A673 (cell line): ENCODE measurements around the gene PRKCB. TPM values are rescaled to one million over a fixed set of nuclear protein-coding genes. Genes with fewer than 3 reads are reported as not detected.

Source experiments
- BruUV-seq: library from RNA; stranded (reverse); fragments of 400-500 nt; replicated peaks from 2 replicates; lab custom pipeline; 2021; lab: Mats Ljungman, UMichigan
- CTCF ChIA-PET: fragments of 300-600 bp; sonication (Branson Sonifier 250); formaldehyde crosslinking; loops from one replicate; lab custom pipeline; 2022; ENCODE audit warnings: antibody characterized with exemption; lab: Charles Lee
- POLR2A ChIA-PET: fragments of 300-600 bp; sonication (Branson Sonifier 250); formaldehyde crosslinking; loops from one replicate; lab custom pipeline; 2022; ENCODE audit warnings: antibody characterized with exemption; ENCODE audit not compliant: low non-redundant PET; lab: Charles Lee
- DNase-seq: peaks from one replicate; pipeline ENCODE4 v3.0.0-alpha.2; 2015; ENCODE audit warnings: low spot score
- H3K27ac ChIP-seq: fragments of 200-600 bp; sonication (generic); 2 replicates; pipeline ENCODE4 v1.5.1; 2016; ENCODE audit warnings: mixed run types, low read depth, mild to moderate bottlenecking, mixed read lengths, antibody characterized with exemption, low read length; ENCODE audit not compliant: poor library complexity, severe bottlenecking
- H3K27me3 ChIP-seq: fragments of 200-600 bp; sonication (generic); replicated peaks from 2 replicates; pipeline ENCODE4 v1.6.1; 2017; ENCODE audit warnings: mixed run types, low read depth, mild to moderate bottlenecking, mixed read lengths, antibody characterized with exemption, low read length; ENCODE audit not compliant: insufficient read depth, poor library complexity
- H3K36me3 ChIP-seq: fragments of 200-600 bp; sonication (generic); 2 replicates; pipeline ENCODE4 v1.6.1; 2016; ENCODE audit warnings: mixed run types, mild to moderate bottlenecking, mixed read lengths, antibody characterized with exemption, low read length; ENCODE audit not compliant: insufficient read depth, poor library complexity, severe bottlenecking
- H3K4me1 ChIP-seq: fragments of 200-600 bp; sonication (generic); 2 replicates; pipeline ENCODE4 v1.6.1; 2017; ENCODE audit warnings: mixed run types, mild to moderate bottlenecking, mixed read lengths, antibody characterized with exemption, low read length; ENCODE audit not compliant: insufficient read depth, poor library complexity, severe bottlenecking
- H3K4me3 ChIP-seq: fragments of 200-600 bp; sonication (generic); 2 replicates; pipeline ENCODE4 v1.5.1; 2016; ENCODE audit warnings: low read depth, mixed run types, mild to moderate bottlenecking, mixed read lengths, low read length; ENCODE audit not compliant: poor library complexity, severe bottlenecking
- H3K9me3 ChIP-seq: fragments of 200-600 bp; sonication (generic); 2 replicates; pipeline ENCODE4 v1.6.1; 2016; ENCODE audit warnings: mixed run types, low read depth, mild to moderate bottlenecking, mixed read lengths, antibody characterized with exemption, low read length; ENCODE audit not compliant: poor library complexity, severe bottlenecking
- EZH2 ChIP-seq: fragments of 200-600 bp; sonication (generic); IDR thresholded peaks from 2 replicates; pipeline ENCODE4 v1.6.1; 2017; ENCODE audit warnings: borderline replicate concordance, low read depth, mild to moderate bottlenecking, mixed read lengths, antibody characterized with exemption, low read length; ENCODE audit not compliant: poor library complexity, severe bottlenecking
- intact Hi-C: fragments of 100-400 bp; cut with micrococcal nuclease; formaldehyde crosslinking; loops from one replicate; pipeline ENCODE4 v1.10.0; 2022; ENCODE audit not compliant: unreplicated experiment
- total RNA-seq: library from RNA; stranded (reverse); gene quantifications from 2 replicates; pipeline ENCODE4 v1.2.3, GENCODE V29; 2021
- TF ChIP-seq, protein P1 (sequence below): fragments of 300-800, 200-600 bp; sonication (generic); conservative IDR thresholded peaks from 2 replicates; pipeline ENCODE4 v1.5.1; 2017; ENCODE audit warnings: low read depth, mild to moderate bottlenecking, antibody characterized with exemption, low read length, moderate library complexity, mixed read lengths

Gene PRKCB
- total RNA-seq, 1 experiment from 2014 or later: 171 TPM

DNA sequence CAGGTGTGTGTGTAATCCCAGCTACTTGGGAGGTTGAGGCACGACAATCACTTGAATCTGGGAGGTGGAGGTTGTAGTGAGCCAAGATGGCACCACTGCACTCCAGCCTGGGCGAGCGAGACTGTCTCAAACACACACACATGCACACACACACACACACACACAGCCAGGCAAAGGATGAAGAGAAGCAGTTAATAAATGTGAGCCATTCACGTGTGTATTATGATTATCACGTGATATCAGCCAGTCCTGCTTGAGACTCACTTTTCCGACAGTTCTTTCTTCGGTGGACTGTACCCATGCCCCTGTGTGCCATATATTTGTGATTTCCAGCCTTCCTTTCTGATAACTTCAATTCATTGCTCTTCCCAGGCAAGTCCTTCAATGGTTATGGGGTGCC lies 119.3 kb downstream of the PRKCB start:
- no peak for TF ChIP-seq EZH2
- TF ChIP-seq, protein P1, sequence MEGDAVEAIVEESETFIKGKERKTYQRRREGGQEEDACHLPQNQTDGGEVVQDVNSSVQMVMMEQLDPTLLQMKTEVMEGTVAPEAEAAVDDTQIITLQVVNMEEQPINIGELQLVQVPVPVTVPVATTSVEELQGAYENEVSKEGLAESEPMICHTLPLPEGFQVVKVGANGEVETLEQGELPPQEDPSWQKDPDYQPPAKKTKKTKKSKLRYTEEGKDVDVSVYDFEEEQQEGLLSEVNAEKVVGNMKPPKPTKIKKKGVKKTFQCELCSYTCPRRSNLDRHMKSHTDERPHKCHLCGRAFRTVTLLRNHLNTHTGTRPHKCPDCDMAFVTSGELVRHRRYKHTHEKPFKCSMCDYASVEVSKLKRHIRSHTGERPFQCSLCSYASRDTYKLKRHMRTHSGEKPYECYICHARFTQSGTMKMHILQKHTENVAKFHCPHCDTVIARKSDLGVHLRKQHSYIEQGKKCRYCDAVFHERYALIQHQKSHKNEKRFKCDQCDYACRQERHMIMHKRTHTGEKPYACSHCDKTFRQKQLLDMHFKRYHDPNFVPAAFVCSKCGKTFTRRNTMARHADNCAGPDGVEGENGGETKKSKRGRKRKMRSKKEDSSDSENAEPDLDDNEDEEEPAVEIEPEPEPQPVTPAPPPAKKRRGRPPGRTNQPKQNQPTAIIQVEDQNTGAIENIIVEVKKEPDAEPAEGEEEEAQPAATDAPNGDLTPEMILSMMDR: no peak
- intact Hi-C loops: no loop called here
- no TSS peak for BruUV-seq
- ChIA-PET POLR2A (no interaction called here), CTCF (no interaction called here)
- no peaks in the 10 kb centered on the region for H3K9me3 ChIP-seq
- H3K27me3 ChIP-seq: no peaks in the 10 kb centered on the region
- no peak overlapping the region for H3K4me3 ChIP-seq
- DNase-seq: no peak
- peaks cover 63% of the 10 kb centered on the region for H3K4me1 ChIP-seq
- no peaks in the 10 kb centered on the region for H3K36me3 ChIP-seq
- peak overlapping the region; percentile 28 for H3K27ac ChIP-seq

DNA sequence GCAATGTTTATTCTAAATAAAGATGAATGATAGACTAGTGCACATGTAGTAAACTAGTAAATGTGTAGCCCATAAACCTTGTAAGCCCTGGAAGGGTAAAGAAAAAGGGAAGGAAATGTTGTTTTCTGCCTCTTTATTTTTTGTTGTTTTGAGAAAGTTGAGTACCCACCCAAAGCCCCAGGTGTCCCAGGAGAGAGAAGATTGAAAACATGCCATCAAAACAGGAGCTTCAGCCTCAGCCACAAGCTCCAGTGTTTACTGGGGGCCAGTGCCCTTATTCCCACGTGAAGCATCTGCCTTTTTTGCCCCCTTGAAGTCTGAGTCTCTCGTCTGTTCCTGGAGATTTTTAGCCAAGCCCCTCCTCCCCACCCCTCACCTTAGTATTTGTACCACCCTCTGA lies 121.5 kb downstream of the PRKCB start:
- no TSS peak for BruUV-seq

DNA sequence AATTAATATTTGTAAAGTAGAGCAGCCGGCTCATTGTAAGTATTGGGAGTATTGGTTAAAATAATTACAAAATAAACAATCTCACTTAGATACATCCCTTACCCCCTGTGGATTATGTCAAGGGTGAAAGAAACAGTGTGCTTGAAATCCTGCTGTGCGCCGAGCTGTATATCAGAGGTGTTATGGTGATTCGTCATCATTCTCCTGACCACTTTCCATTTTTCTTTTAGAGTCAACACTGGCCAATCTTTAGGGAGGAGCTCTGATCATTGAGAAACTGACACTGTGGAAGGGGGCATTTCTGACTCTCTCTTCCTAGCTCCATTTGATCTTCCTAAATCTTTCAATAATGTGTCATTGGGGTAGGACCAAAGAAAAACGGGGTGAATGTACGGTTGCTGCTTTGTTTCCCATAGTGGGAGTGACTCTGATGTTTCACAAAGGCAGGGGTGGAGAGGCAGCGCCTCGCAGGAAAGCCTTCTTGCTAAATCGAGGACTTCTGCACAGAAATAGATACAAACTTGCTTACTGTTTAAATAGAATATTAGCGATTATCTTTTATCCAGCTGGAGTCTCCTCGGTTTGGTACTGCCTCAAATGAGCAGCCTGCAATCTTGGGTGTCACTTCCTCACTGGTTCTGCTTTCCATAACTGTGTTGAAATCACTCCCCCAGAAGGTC lies 123.4 kb downstream of the PRKCB start:
- ChIA-PET POLR2A (no interaction called here), CTCF (no interaction called here)
- peaks cover 30% of the 10 kb centered on the region for H3K4me1 ChIP-seq
- H3K27ac ChIP-seq: peak overlapping the region; percentile 44
- TF ChIP-seq, protein P1: no peak
- no peak for TF ChIP-seq EZH2
- peaks cover 11% of the 10 kb centered on the region for H3K36me3 ChIP-seq
- BruUV-seq: no TSS peak
- H3K27me3 ChIP-seq: no peaks in the 10 kb centered on the region
- no peak overlapping the region for H3K4me3 ChIP-seq
- intact Hi-C loops: no loop called here
- H3K9me3 ChIP-seq: no peaks in the 10 kb centered on the region
- DNase-seq: no peak

More for the DNA sequence above, 121.5 kb downstream of the PRKCB start:
- TF ChIP-seq, protein P1: no peak
- no peak for TF ChIP-seq EZH2
- intact Hi-C loops: no loop called here
- CTCF ChIA-PET: no interaction called here
- no peak for DNase-seq
- POLR2A ChIA-PET: no interaction called here
- H3K36me3 ChIP-seq: no peaks in the 10 kb centered on the region
- H3K27ac ChIP-seq: no peak overlapping the region
- peaks cover 44% of the 10 kb centered on the region for H3K4me1 ChIP-seq
- no peaks in the 10 kb centered on the region for H3K27me3 ChIP-seq
- no peaks in the 10 kb centered on the region for H3K9me3 ChIP-seq
- no peak overlapping the region for H3K4me3 ChIP-seq
